Measurements from ENCODE around the gene EPHB1. TPM values are rescaled to one million over a fixed set of nuclear protein-coding genes. Genes with fewer than 3 reads are reported as not detected.

The EPHB1 gene
- total and polyA plus RNA-seq, 2 experiments from 2014 or later = 0.45 to 1.7 TPM

DNA sequence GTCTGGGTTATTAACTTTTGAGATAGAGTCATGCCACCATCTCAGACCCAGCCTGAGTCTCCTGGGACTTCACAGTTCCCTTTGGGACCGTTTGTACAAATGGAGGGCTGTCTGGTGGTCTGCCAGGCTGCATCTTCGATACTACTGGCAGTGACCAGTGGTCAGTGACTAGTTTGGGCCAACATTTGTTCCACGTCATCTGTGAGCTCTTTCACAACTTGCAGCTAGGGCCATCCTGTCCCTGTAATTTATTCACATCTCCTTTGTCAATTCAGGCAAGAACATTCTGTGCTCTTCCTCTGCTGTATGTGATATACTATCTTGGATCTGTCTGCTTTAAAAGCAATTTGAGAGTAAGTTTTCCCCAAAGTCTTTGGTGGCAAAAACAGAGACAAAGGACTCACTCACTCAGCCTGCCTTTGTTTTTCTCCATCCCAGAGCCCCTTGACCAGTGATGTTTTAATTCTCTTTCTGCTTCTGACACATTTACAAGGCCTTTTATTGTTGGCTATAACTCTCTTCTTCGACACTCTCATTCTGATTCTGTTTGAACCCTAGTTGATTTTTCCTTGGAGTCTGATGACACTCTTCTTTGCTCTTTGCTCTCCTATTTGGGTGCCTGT, 353.4 kb downstream of the EPHB1 start:
- Histone ChIP-seq H3K36me3 (no peaks in the 10 kb centered on the region), H3K27me3 (peaks cover 20% of the 10 kb centered on the region), H3K4me3 (no peak overlapping the region), H3K27ac (no peak overlapping the region), H3K4me1 (ENCODE audit: low read depth) (no peaks in the 10 kb centered on the region), H3K9me3 (ENCODE audit: low read depth) (no peaks in the 10 kb centered on the region)
- no peak for DNase-seq (ENCODE audit: low read depth in 1 of 2, low spot score in 1 of 2)
- TF ChIP-seq, protein P1, sequence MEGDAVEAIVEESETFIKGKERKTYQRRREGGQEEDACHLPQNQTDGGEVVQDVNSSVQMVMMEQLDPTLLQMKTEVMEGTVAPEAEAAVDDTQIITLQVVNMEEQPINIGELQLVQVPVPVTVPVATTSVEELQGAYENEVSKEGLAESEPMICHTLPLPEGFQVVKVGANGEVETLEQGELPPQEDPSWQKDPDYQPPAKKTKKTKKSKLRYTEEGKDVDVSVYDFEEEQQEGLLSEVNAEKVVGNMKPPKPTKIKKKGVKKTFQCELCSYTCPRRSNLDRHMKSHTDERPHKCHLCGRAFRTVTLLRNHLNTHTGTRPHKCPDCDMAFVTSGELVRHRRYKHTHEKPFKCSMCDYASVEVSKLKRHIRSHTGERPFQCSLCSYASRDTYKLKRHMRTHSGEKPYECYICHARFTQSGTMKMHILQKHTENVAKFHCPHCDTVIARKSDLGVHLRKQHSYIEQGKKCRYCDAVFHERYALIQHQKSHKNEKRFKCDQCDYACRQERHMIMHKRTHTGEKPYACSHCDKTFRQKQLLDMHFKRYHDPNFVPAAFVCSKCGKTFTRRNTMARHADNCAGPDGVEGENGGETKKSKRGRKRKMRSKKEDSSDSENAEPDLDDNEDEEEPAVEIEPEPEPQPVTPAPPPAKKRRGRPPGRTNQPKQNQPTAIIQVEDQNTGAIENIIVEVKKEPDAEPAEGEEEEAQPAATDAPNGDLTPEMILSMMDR (IDR thresholded peaks at IDR 0.05; ENCODE audit: low read depth, low read length) = no peak

DNA sequence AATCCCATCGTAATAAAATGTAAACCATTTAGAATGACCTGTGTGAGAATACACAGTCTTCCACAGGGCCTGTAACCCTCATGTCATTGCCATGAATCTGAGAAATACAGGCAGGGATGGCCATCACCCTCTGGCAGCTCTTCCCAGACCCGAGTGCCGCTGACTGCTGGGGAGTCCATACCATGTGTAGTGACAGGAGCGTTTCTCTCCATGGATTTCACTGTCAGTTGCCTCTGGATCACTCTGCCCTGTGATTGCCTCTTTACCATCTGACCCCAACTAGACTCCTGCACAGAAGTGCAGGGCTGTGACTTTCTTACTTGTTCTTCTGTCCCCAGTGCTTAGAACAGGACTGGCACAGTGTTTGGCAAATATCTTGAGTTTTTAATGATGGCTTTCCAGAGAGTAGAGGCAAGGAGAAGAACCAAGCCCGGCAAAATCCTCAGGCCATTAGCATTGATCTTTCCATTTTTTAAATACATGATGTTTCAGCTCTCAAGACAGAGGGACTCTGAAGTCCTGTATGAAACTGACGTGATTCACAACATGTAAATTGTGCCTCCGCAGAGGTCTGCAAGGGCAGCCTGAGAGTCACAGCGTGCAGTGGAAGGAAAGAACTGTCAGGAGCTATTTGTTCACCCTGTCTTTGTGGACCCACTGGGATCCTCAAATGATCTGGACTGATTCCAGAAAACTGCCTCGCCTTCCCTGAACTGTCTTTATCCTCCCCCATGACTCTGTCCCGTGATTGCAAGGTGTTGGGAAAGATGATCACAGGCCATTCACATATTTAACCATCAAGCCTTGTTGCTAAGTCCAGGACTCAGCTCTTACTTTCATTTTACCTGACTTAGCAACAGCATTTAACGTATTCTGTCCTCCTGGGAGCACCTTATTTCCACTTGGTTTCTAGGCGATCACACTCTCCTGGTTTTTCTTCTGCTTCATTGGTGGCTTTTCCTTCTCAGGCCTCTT, 354.9 kb downstream of the EPHB1 start:
- Histone ChIP-seq H3K36me3 (no peaks in the 10 kb centered on the region), H3K4me1 (ENCODE audit: low read depth) (no peaks in the 10 kb centered on the region), H3K27ac (no peak overlapping the region), H3K9me3 (ENCODE audit: low read depth) (no peaks in the 10 kb centered on the region), H3K27me3 (peaks cover 27% of the 10 kb centered on the region), H3K4me3 (no peak overlapping the region)
- TF ChIP-seq, protein P1 (IDR thresholded peaks at IDR 0.05; ENCODE audit: low read depth, low read length) = no peak
- no peak for DNase-seq (ENCODE audit: low read depth in 1 of 2, low spot score in 1 of 2)

DNA sequence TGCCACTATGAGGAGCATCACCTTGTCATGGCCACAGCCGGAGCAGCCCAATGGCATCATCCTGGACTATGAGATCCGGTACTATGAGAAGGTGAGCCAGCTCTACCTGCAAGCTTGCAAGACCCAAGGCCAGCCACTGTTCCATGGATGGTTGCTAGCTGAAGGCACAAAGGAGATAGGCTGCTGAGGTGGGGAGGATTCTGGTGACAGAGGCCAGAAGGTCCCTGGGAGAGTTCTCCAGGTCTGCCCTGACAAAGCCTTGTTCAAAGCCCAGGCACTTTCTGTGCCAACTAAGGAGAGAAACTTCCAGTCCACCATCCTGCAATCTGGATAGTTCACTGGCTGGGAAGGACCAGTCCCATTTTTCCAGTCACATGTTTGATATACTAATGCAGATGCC, 359.1 kb downstream of the EPHB1 start:
- H3K9me3 ChIP-seq (ENCODE audit: low read depth) = no peaks in the 10 kb centered on the region

GRCh38 chr3:135155228-135155627, 360.2 kb downstream of the EPHB1 start:
- H3K27ac ChIP-seq = no peak overlapping the region
- no peak for DNase-seq (ENCODE audit: low read depth in 1 of 2, low spot score in 1 of 2)
- H3K4me1 ChIP-seq (ENCODE audit: low read depth) = no peaks in the 10 kb centered on the region
- H3K4me3 ChIP-seq = no peak overlapping the region
- no peaks in the 10 kb centered on the region for H3K36me3 ChIP-seq
- H3K9me3 ChIP-seq (ENCODE audit: low read depth) = no peaks in the 10 kb centered on the region
- H3K27me3 ChIP-seq = peaks cover 19% of the 10 kb centered on the region
- TF ChIP-seq, protein P1 (IDR thresholded peaks at IDR 0.05; ENCODE audit: low read depth, low read length) = no peak

More for the DNA sequence above, 359.1 kb downstream of the EPHB1 start:
- TF ChIP-seq, protein P1 (IDR thresholded peaks at IDR 0.05; ENCODE audit: low read depth, low read length) = no peak
- Histone ChIP-seq H3K27ac (no peak overlapping the region), H3K36me3 (no peaks in the 10 kb centered on the region), H3K4me3 (no peak overlapping the region), H3K27me3 (peaks cover 29% of the 10 kb centered on the region), H3K4me1 (ENCODE audit: low read depth) (no peaks in the 10 kb centered on the region)
- no peak for DNase-seq (ENCODE audit: low read depth in 1 of 2, low spot score in 1 of 2)

GRCh38 chr3:135155791-135156190, 360.7 kb downstream of the EPHB1 start:
- Histone ChIP-seq H3K27ac (no peak overlapping the region), H3K4me3 (no peak overlapping the region), H3K4me1 (ENCODE audit: low read depth) (no peaks in the 10 kb centered on the region), H3K36me3 (no peaks in the 10 kb centered on the region), H3K27me3 (peaks cover 19% of the 10 kb centered on the region), H3K9me3 (ENCODE audit: low read depth) (no peaks in the 10 kb centered on the region)
- no peak for DNase-seq (ENCODE audit: low read depth in 1 of 2, low spot score in 1 of 2)
- TF ChIP-seq, protein P1 (IDR thresholded peaks at IDR 0.05; ENCODE audit: low read depth, low read length) = no peak

Data from cardiac muscle cell (in vitro differentiated cells and primary cell).